A549 (cell line): ENCODE data around the gene TRIM59. TPM values are rescaled to one million over a fixed set of nuclear protein-coding genes. Genes with fewer than 3 reads are reported as not detected.

Source experiments
- ATAC-seq, 2 experiments: fragments of 200-7000 bp in 1 of 2; fragments of >200 bp in 1 of 2; cut with Nextera tagmentation in 1 of 2; cut with Tn5 transposase in 1 of 2; 3 replicates each; pipeline versions ENCODE4 v1.8.0 to v1.9.1; 2018 to 2020; ENCODE audit warnings: mild to moderate bottlenecking in 1 of 2, moderate library complexity in 1 of 2
- CTCF ChIA-PET: fragments of 300-600 bp; sonication (Branson Sonifier 250); formaldehyde crosslinking; extraction: SDS; loops from one replicate; lab custom pipeline; 2021; ENCODE audit warnings: antibody characterized with exemption, inconsistent platforms; lab: Yijun Ruan, JAX
- POLR2A ChIA-PET: fragments of 350-600 bp; formaldehyde crosslinking; extraction: SDS; loops from one replicate; lab custom pipeline; 2021; ENCODE audit warnings: antibody characterized with exemption, inconsistent platforms; lab: Yijun Ruan, JAX
- DNase-seq, 2 experiments: peaks; one replicate each; pipeline versions ENCODE4 v3.0.0 to v3.0.0-alpha.2; 2011 to 2016; ENCODE audit warnings: low read depth in 1 of 2, low spot score in 1 of 2
- FAIRE-seq: peaks from 2 replicates; lab custom pipeline; 2011; peaks lifted over from hg19 to GRCh38; lab: Jason Lieb, UNC
- H3K27ac ChIP-seq, 2 experiments: fragments of >200 bp; sonication (Bioruptor Twin); formaldehyde crosslinking; 3 replicates each; pipeline ENCODE4 v1.5.1; 2016 to 2017
- H3K4me1 ChIP-seq: fragments of >200 bp; sonication (Bioruptor Twin); formaldehyde crosslinking; 3 replicates; pipeline ENCODE4 v1.6.1; 2016
- H3K4me2 ChIP-seq: fragments of >200 bp; sonication (Bioruptor Twin); formaldehyde crosslinking; 3 replicates; pipeline ENCODE4 v1.6.1; 2016
- H3K4me3 ChIP-seq: fragments of >200 bp; sonication (Bioruptor Twin); formaldehyde crosslinking; 3 replicates; pipeline ENCODE4 v1.5.1; 2016
- H3K9me3 ChIP-seq: fragments of >200 bp; sonication (Bioruptor Twin); formaldehyde crosslinking; 3 replicates; pipeline ENCODE4 v1.6.1; 2016
- CBX2 ChIP-seq: fragments of 200-600 bp; sonication (generic); IDR thresholded peaks from 2 replicates; pipeline ENCODE4 v1.6.1; 2016; ENCODE audit warnings: low read depth, mild to moderate bottlenecking, borderline replicate concordance
- CHD2 ChIP-seq: fragments of 150-350 bp; IDR thresholded peaks from 2 replicates; pipeline ENCODE4 v1.6.1; 2014; ENCODE audit warnings: low read length; ENCODE audit not compliant: partially characterized antibody
- FOSB ChIP-seq: fragments of 250-450 bp; sonication (Bioruptor Pico); IDR thresholded peaks from 2 replicates; pipeline ENCODE4 v1.5.0; 2020; ENCODE audit warnings: mild to moderate bottlenecking, moderate library complexity
- FOSL2 ChIP-seq, 2 experiments: fragments of 450-650 bp in 1 of 2; fragments of >200 bp in 1 of 2; sonication (Bioruptor Twin) in 1 of 2; formaldehyde crosslinking; IDR thresholded peaks; 2 replicates each; pipeline versions ENCODE4 v1.5.0 to v1.6.1; 2016 to 2020; ENCODE audit warnings: mild to moderate bottlenecking in 1 of 2, moderate library complexity in 1 of 2
- HDAC2 ChIP-seq: fragments of 200-600 bp; sonication (generic); IDR thresholded peaks from 2 replicates; pipeline ENCODE4 v1.6.1; 2016
- JUN ChIP-seq, 2 experiments: fragments of >200 bp; sonication (Bioruptor Twin); formaldehyde crosslinking; IDR thresholded peaks; 2 replicates in 1 of 2; 3 replicates in 1 of 2; pipeline ENCODE4 v1.6.1; 2016 to 2017
- KDM1A ChIP-seq: fragments of 200-600 bp; sonication (generic); IDR thresholded peaks from 2 replicates; pipeline ENCODE4 v1.6.1; 2016; ENCODE audit warnings: low read depth, mild to moderate bottlenecking
- MAFK ChIP-seq: fragments of 450-650 bp; IDR thresholded peaks from 2 replicates; pipeline ENCODE4 v1.6.1; 2014; ENCODE audit not compliant: partially characterized antibody
- MYC ChIP-seq: IDR thresholded peaks from 2 replicates; pipeline ENCODE4 v1.6.1; 2012; ENCODE audit warnings: mild to moderate bottlenecking, inconsistent platforms, low read length, improper control_type of control experiment, borderline replicate concordance
- NPAS2 ChIP-seq: fragments of 250-450 bp; sonication (Bioruptor Pico); IDR thresholded peaks from 2 replicates; pipeline ENCODE4 v1.8.0; 2022; ENCODE audit warnings: mild to moderate bottlenecking, moderate library complexity, borderline replicate concordance
- NR3C1 ChIP-seq: fragments of >200 bp; sonication (Bioruptor Twin); formaldehyde crosslinking; IDR thresholded peaks from 3 replicates; pipeline ENCODE4 v1.6.1; 2017
- POLR2AphosphoS2 ChIP-seq: conservative IDR thresholded peaks from 2 replicates; pipeline ENCODE4 v1.6.1; 2012; ENCODE audit warnings: low read length, improper control_type of control experiment, inconsistent platforms
- RFX5 ChIP-seq: fragments of 450-650 bp; IDR thresholded peaks from 2 replicates; pipeline ENCODE4 v1.7.1; 2014; ENCODE audit warnings: antibody characterized with exemption, mild to moderate bottlenecking, moderate library complexity
- ZC3H11A ChIP-seq: fragments of 450-650 bp; IDR thresholded peaks from 2 replicates; pipeline ENCODE4 v1.6.1; 2014; ENCODE audit warnings: antibody characterized with exemption, mild to moderate bottlenecking
- WGBS: methylation state at CpG from one replicate; pipeline ENCODE4 v1.1.6; 2017; ENCODE audit errors: missing lambda C conversion rate; 5-methylcytosine and 5-hydroxymethylcytosine counted together
- polyA plus RNA-seq, 4 experiments: library from polyadenylated mRNA; depleted of rRNA in 3 of 4; stranded (reverse); fragments of >200 nt; fragmentation: RNase III in 1 of 4; extraction: RNeasy Plus Mini Kit Qiagen cat#74134 plus additional on column Dnase treatment in 1 of 4; gene quantifications; 2 replicates in 3 of 4; 3 replicates in 1 of 4; pipeline ENCODE4 v1.2.3, GENCODE V29; 2011 to 2017
- TF ChIP-seq, protein P1 (sequence below): IDR thresholded peaks from 2 replicates; pipeline ENCODE4 v1.6.1; 2012
- TF ChIP-seq, protein P2 (sequence below): fragments of >200 bp; sonication (Bioruptor Twin); formaldehyde crosslinking; IDR thresholded peaks from 2 replicates; pipeline ENCODE4 v1.6.1; 2016
- TF ChIP-seq, protein P3 (sequence below): fragments of 250-450 bp; sonication (Bioruptor Pico); IDR thresholded peaks from 2 replicates; pipeline ENCODE4 v1.5.0; 2020; ENCODE audit warnings: low read depth, mild to moderate bottlenecking, moderate library complexity
- TF ChIP-seq, protein P4 (sequence below): fragments of >200 bp; sonication (Bioruptor Twin); formaldehyde crosslinking; IDR thresholded peaks from 3 replicates; pipeline ENCODE4 v1.6.1; 2016
- TF ChIP-seq, protein P5 (sequence below): IDR thresholded peaks from 2 replicates; pipeline ENCODE4 v1.6.1; 2012
- TF ChIP-seq, protein P6 (sequence below): fragments of 250-450 bp; sonication (Bioruptor Pico); IDR thresholded peaks from 2 replicates; pipeline ENCODE4 v1.5.0; 2021; ENCODE audit warnings: mild to moderate bottlenecking, moderate library complexity, borderline replicate concordance

TRIM59 gene
- polyA plus RNA-seq, 2 of the 4 experiments (the other 2 are of a cell fraction): 10.9 to 12.1 TPM

DNA sequence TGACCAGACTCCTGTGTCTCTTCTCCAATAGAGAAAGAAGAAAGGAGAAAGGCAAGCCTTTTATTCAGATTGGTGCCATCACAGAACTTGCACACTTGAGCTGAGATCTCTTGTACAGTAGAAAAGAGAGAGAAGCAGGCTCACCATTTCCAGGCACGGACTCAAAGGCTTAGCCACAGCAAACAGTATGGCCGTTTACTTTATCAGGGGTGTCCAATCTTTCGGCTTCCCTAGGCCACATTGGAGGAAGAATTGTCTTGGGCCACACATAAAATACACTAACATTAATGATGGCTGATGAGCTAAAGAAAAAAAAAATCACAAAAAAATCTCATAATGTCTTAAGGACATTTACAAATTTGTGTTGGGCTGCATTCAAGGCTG lies 55.6 kb downstream of the TRIM59 start:
- POLR2A ChIA-PET: no interaction called here
- no peaks in the 10 kb centered on the region for H3K9me3 ChIP-seq
- TF ChIP-seq FOSL2 (IDR thresholded peaks at IDR 0.05) (no peak), FOSL2 (CRISPR knock-in tag; IDR thresholded peaks at IDR 0.05) (no peak), KDM1A (no peak), NPAS2 (CRISPR knock-in tag) (no peak), HDAC2 (no peak), POLR2AphosphoS2 (no peak), CHD2 (no peak), MAFK (no peak), JUN (IDR thresholded peaks at IDR 0.05) (no peak), CBX2 (no peak)
- TF ChIP-seq, protein P1, sequence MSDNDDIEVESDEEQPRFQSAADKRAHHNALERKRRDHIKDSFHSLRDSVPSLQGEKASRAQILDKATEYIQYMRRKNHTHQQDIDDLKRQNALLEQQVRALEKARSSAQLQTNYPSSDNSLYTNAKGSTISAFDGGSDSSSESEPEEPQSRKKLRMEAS: no peak
- TF ChIP-seq, protein P2, sequence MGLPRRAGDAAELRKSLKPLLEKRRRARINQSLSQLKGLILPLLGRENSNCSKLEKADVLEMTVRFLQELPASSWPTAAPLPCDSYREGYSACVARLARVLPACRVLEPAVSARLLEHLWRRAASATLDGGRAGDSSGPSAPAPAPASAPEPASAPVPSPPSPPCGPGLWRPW: no peak
- TF ChIP-seq, protein P3, sequence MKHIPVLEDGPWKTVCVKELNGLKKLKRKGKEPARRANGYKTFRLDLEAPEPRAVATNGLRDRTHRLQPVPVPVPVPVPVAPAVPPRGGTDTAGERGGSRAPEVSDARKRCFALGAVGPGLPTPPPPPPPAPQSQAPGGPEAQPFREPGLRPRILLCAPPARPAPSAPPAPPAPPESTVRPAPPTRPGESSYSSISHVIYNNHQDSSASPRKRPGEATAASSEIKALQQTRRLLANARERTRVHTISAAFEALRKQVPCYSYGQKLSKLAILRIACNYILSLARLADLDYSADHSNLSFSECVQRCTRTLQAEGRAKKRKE (CRISPR knock-in tag): no peak
- TF ChIP-seq, protein P4, sequence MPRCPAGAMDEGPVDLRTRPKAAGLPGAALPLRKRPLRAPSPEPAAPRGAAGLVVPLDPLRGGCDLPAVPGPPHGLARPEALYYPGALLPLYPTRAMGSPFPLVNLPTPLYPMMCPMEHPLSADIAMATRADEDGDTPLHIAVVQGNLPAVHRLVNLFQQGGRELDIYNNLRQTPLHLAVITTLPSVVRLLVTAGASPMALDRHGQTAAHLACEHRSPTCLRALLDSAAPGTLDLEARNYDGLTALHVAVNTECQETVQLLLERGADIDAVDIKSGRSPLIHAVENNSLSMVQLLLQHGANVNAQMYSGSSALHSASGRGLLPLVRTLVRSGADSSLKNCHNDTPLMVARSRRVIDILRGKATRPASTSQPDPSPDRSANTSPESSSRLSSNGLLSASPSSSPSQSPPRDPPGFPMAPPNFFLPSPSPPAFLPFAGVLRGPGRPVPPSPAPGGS: no peak
- TF ChIP-seq, protein P5, sequence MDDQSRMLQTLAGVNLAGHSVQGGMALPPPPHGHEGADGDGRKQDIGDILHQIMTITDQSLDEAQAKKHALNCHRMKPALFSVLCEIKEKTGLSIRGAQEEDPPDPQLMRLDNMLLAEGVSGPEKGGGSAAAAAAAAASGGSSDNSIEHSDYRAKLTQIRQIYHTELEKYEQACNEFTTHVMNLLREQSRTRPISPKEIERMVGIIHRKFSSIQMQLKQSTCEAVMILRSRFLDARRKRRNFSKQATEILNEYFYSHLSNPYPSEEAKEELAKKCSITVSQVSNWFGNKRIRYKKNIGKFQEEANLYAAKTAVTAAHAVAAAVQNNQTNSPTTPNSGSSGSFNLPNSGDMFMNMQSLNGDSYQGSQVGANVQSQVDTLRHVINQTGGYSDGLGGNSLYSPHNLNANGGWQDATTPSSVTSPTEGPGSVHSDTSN: no peak
- TF ChIP-seq, all 56 proteins: peak for 0
- no peak overlapping the region for H3K4me3 ChIP-seq
- no peak for ATAC-seq
- 91% methylated on average over 3 of the region's 3 CpGs for WGBS
- peaks cover 9% of the 10 kb centered on the region for H3K4me1 ChIP-seq
- no peak for FAIRE-seq
- no peak for DNase-seq
- CTCF ChIA-PET: interaction anchor here (0.7 kb wide), 1 partner anchor 102 kb away, joined by 3 read pairs; no protein-coding TSS in a partner anchor
- no peak overlapping the region for H3K27ac ChIP-seq
- H3K4me2 ChIP-seq: no peak overlapping the region

DNA sequence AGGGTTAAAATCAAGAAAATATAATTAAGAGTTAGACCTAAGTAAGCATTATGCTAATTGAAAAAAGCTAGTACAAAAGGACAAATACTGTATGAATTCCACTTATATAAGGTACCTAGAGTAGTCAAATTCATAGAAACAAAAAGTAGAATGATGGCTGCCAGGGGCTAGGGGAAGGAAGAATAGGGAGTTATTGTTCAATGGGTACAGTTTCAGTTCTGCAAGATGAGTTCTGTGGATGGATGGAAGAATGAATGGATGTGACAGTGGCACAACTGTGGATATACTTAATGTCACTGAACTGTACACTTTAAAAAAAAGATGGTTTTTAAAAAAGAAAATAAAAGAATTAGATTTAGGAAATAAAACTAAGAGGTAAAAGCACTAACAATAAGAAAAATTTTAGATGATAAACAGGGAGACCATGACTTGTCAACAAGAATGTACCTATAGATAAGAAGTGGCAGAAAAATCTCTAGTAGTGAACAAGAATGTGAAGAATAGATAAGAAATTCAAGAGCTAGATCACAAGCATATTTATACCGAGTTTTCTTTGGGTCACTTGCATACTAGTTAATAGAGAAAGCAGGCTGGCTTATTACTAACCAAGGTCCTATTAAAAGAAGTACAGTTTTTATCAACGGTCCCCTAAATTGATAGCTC lies 56.1 kb downstream of the TRIM59 start:
- Histone ChIP-seq H3K9me3 (no peaks in the 10 kb centered on the region), H3K4me1 (peaks cover 9% of the 10 kb centered on the region), H3K4me3 (no peak overlapping the region), H3K27ac (no peak overlapping the region), H3K4me2 (no peak overlapping the region)
- POLR2A ChIA-PET: no interaction called here
- no peak for ATAC-seq
- CTCF ChIA-PET: no interaction called here
- WGBS: 80% methylated on average over 2 of the region's 2 CpGs
- no peak for DNase-seq
- TF ChIP-seq FOSB (no peak), RFX5 (no peak), NR3C1 (no peak), MYC (no peak), ZC3H11A (no peak)
- TF ChIP-seq, protein P6, sequence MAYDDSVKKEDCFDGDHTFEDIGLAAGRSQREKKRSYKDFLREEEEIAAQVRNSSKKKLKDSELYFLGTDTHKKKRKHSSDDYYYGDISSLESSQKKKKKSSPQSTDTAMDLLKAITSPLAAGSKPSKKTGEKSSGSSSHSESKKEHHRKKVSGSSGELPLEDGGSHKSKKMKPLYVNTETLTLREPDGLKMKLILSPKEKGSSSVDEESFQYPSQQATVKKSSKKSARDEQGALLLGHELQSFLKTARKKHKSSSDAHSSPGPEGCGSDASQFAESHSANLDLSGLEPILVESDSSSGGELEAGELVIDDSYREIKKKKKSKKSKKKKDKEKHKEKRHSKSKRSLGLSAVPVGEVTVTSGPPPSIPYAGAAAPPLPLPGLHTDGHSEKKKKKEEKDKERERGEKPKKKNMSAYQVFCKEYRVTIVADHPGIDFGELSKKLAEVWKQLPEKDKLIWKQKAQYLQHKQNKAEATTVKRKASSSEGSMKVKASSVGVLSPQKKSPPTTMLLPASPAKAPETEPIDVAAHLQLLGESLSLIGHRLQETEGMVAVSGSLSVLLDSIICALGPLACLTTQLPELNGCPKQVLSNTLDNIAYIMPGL: no peak
- TF ChIP-seq, protein P5: no peak
- TF ChIP-seq, all 56 proteins: peak for 0
- no peak for FAIRE-seq
